Skeletal muscle tissue (tissue), 4 donors: ENCODE data around the gene AMFR. TPM values are rescaled to one million over a fixed set of nuclear protein-coding genes. Genes with fewer than 3 reads are reported as not detected.

Experiments used
- H3K27ac ChIP-seq: one replicate; pipeline ENCODE4 v1.7.0; 2013; ENCODE audit warnings: mild to moderate bottlenecking, low read depth, low read length, inconsistent platforms
- H3K27me3 ChIP-seq, 3 donors: one replicate each; pipeline ENCODE4 v1.7.0; 2013; ENCODE audit warnings: low read length in 3 of 3; ENCODE audit not compliant: control insufficient read depth in 3 of 3, insufficient read depth in 3 of 3
- H3K36me3 ChIP-seq, 3 donors: one replicate each; pipeline ENCODE4 v1.7.0; 2013; ENCODE audit warnings: low read length in 3 of 3; ENCODE audit not compliant: control insufficient read depth in 3 of 3, insufficient read depth in 3 of 3
- H3K4me1 ChIP-seq, 3 donors: one replicate each; pipeline ENCODE4 v1.7.0; 2013; ENCODE audit warnings: low read length in 3 of 3, mild to moderate bottlenecking in 3 of 3; ENCODE audit not compliant: control insufficient read depth in 3 of 3, insufficient read depth in 3 of 3
- H3K4me3 ChIP-seq, 3 donors: one replicate each; pipeline ENCODE4 v1.7.0; 2013; ENCODE audit warnings: low read length in 3 of 3
- H3K9ac ChIP-seq, 3 donors: one replicate each; pipeline ENCODE4 v1.7.0; 2013; ENCODE audit warnings: low read length in 3 of 3, mild to moderate bottlenecking in 3 of 3, moderate library complexity in 2 of 3, low read depth in 1 of 3
- H3K9me3 ChIP-seq, 3 donors: one replicate each; pipeline ENCODE4 v1.7.0; 2013; ENCODE audit warnings: low read length in 3 of 3; ENCODE audit not compliant: control insufficient read depth in 3 of 3
- total RNA-seq: library from RNA; depleted of rRNA; stranded (reverse); fragments of >200 nt; gene quantifications from one replicate; pipeline ENCODE4 v1.2.3, GENCODE V29; 2014
- donor health status: Osteomylitis.

The AMFR gene
- total RNA-seq, 1 donor from 2014 or later, result 130 TPM

DNA sequence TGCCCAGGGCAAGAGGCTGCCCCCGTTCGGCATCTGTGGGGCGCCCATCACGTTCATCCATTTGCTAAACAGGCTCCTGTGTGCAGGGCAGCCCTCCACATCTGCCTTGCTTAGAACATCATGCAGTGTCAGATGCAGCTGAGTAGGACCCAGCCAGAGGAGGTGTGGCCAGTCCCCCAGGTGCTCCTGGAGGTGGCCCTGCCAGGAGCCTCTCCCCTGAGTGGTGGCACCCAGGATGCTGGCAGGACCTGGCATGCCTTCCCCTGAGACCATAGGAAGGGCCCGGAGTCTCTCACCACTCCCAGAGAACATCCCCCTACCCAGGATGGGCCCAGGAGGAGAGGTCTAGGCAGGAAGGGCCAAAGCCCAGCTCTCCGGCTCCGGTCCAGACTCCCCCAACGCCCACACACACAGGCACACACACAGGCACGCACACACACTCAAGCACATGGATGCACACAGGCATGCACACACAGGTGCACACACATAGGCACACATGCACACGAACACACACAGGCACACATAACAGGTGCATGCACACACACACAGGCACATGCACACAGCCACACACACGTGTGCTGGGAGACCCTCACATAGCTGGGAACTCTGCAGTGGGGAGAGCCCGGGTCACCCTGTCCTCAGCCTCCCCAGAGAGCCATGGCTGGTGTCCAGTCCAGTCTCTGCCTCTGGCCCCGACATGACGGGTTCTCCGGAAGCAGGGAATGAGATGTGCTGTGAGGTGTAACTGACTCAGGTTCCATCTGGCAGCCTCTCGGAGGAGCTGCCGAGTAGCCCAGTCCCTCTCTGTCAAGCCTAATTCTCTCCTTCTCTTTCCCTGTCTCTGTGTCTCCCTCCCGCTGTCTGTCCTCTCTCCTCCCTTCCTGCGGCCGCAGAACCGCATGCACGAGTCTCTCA lies 74.6 kb downstream of the AMFR start:
- no peak overlapping the region for H3K4me3 ChIP-seq
- no peaks in the 10 kb centered on the region for H3K36me3 ChIP-seq
- no peak overlapping the region for H3K9ac ChIP-seq
- H3K27ac ChIP-seq, result no peak overlapping the region
- H3K9me3 ChIP-seq, result no peaks in the 10 kb centered on the region
- H3K4me1 ChIP-seq, result peaks cover 7 to 10% (median 9%) of the 10 kb centered on the region in 3 donors
- no peaks in the 10 kb centered on the region for H3K27me3 ChIP-seq

- Histone ChIP-seq H3K9me3 (no peaks in the 10 kb centered on the region), H3K27ac (no peak overlapping the region), H3K4me3 (no peak overlapping the region), H3K27me3 (no peaks in the 10 kb centered on the region), H3K9ac (no peak overlapping the region), H3K36me3 (no peaks in the 10 kb centered on the region), H3K4me1 (peaks cover 7 to 10% (median 9%) of the 10 kb centered on the region in 3 donors)
Observed at GRCh38 chr16:56349711-56350161, 75.6 kb downstream of the AMFR start.

GRCh38 chr16:56349086-56349415 lies 76.3 kb downstream of the AMFR start:
- no peaks in the 10 kb centered on the region for H3K27me3 ChIP-seq
- peaks cover 7 to 10% (median 9%) of the 10 kb centered on the region in 3 donors for H3K4me1 ChIP-seq
- H3K4me3 ChIP-seq, result no peak overlapping the region
- no peak overlapping the region for H3K27ac ChIP-seq
- peaks cover 0 to under 1% (median 0%) of the 10 kb centered on the region in 3 donors for H3K36me3 ChIP-seq
- no peak overlapping the region for H3K9ac ChIP-seq
- H3K9me3 ChIP-seq, result no peaks in the 10 kb centered on the region

GRCh38 chr16:56348168-56349085 lies 76.9 kb downstream of the AMFR start:
- Histone ChIP-seq H3K27me3 (no peaks in the 10 kb centered on the region), H3K4me3 (no peak overlapping the region), H3K4me1 (peaks cover 5 to 9% (median 6%) of the 10 kb centered on the region in 3 donors), H3K9me3 (no peaks in the 10 kb centered on the region), H3K36me3 (peaks cover 0 to 2% (median 0%) of the 10 kb centered on the region in 3 donors), H3K9ac (no peak overlapping the region), H3K27ac (no peak overlapping the region)

GRCh38 chr16:56347670-56348069 lies 77.7 kb downstream of the AMFR start:
- Histone ChIP-seq H3K4me1 (peaks cover 0 to 2% (median under 1%) of the 10 kb centered on the region in 3 donors), H3K4me3 (no peak overlapping the region), H3K36me3 (peaks cover 0 to 2% (median 0%) of the 10 kb centered on the region in 3 donors), H3K9me3 (no peaks in the 10 kb centered on the region), H3K27ac (no peak overlapping the region), H3K9ac (no peak overlapping the region), H3K27me3 (no peaks in the 10 kb centered on the region)

GRCh38 chr16:56347166-56347565 lies 78.2 kb downstream of the AMFR start:
- Histone ChIP-seq H3K4me3 (no peak overlapping the region), H3K27ac (no peak overlapping the region), H3K36me3 (peaks cover 0 to 2% (median 0%) of the 10 kb centered on the region in 3 donors), H3K27me3 (no peaks in the 10 kb centered on the region), H3K4me1 (no peaks in the 10 kb centered on the region), H3K9ac (no peak overlapping the region), H3K9me3 (no peaks in the 10 kb centered on the region)

- Histone ChIP-seq H3K27ac (no peak overlapping the region), H3K36me3 (peaks cover 0 to 2% (median 0%) of the 10 kb centered on the region in 3 donors), H3K27me3 (no peaks in the 10 kb centered on the region)
Observed at GRCh38 chr16:56346131-56346890, 79.0 kb downstream of the AMFR start.

GRCh38 chr16:56345406-56346050 lies 79.8 kb downstream of the AMFR start:
- Histone ChIP-seq H3K9me3 (no peaks in the 10 kb centered on the region), H3K27ac (no peak overlapping the region), H3K4me1 (no peaks in the 10 kb centered on the region), H3K4me3 (no peak overlapping the region), H3K27me3 (no peaks in the 10 kb centered on the region), H3K36me3 (peaks cover 0 to 2% (median 0%) of the 10 kb centered on the region in 3 donors), H3K9ac (no peak overlapping the region)

More at GRCh38 chr16:56346131-56346890, 79.0 kb downstream of the AMFR start:
- Histone ChIP-seq H3K4me3 (no peak overlapping the region), H3K9me3 (no peaks in the 10 kb centered on the region), H3K4me1 (no peaks in the 10 kb centered on the region), H3K9ac (no peak overlapping the region)
